Omental fat pad (tissue), 4 donors: ENCODE results near the gene PHLDA3. TPM values are rescaled to one million over a fixed set of nuclear protein-coding genes. Genes with fewer than 3 reads are reported as not detected.

ENCODE experiments used
- ATAC-seq: fragments of 150-250 bp; one replicate; pipeline ENCODE4 v1.9.1; 2016; ENCODE audit warnings: mild to moderate bottlenecking, moderate library complexity; ENCODE audit not compliant: low FRiP score
- DNase-seq: peaks from one replicate; pipeline ENCODE4 v3.0.0-alpha.2; 2019; ENCODE audit warnings: low spot score
- CTCF ChIP-seq, 3 donors: fragments of 450-650 bp; IDR thresholded peaks; one replicate each; pipeline ENCODE4 v1.5.1; 2016 to 2017; ENCODE audit warnings: antibody characterized with exemption in 3 of 3, mild to moderate bottlenecking in 3 of 3, moderate library complexity in 2 of 3
- total RNA-seq, 4 donors: library from RNA; depleted of rRNA; stranded (reverse); fragments of >200 nt; gene quantifications; one replicate each; pipeline ENCODE4 v1.1.0, GENCODE V29; 2016

Gene PHLDA3
- total RNA-seq, 4 donors from 2014 or later = 95.2 to 392 (median 148) TPM

DNA sequence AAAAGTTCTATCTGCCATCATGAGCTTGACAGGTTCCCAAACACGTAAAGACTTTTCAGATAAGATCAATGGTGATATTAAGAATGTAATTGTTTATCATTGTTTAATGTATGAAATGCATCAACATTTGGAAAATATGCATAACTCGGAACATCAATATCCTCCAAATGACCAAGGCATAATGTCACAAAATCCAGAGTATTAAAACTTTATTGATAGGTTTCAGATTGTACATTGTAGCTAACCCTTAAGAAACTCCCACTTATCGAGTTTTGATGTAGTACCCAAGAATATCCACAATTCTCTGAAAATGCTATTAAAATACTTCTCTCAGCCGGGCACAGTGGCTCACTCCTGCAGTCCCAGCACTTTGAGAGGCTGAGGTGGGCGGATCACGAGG lies 35.4 kb downstream of the PHLDA3 start:
- DNase-seq (no peak), ATAC-seq (no peak)
- no peak for TF ChIP-seq CTCF (IDR thresholded peaks at IDR 0.05)

GRCh38 chr1:201430776-201431175 lies 38.2 kb downstream of the PHLDA3 start:
- no peak for DNase-seq
- no peak for TF ChIP-seq CTCF (IDR thresholded peaks at IDR 0.05)
- no peak for ATAC-seq

DNA sequence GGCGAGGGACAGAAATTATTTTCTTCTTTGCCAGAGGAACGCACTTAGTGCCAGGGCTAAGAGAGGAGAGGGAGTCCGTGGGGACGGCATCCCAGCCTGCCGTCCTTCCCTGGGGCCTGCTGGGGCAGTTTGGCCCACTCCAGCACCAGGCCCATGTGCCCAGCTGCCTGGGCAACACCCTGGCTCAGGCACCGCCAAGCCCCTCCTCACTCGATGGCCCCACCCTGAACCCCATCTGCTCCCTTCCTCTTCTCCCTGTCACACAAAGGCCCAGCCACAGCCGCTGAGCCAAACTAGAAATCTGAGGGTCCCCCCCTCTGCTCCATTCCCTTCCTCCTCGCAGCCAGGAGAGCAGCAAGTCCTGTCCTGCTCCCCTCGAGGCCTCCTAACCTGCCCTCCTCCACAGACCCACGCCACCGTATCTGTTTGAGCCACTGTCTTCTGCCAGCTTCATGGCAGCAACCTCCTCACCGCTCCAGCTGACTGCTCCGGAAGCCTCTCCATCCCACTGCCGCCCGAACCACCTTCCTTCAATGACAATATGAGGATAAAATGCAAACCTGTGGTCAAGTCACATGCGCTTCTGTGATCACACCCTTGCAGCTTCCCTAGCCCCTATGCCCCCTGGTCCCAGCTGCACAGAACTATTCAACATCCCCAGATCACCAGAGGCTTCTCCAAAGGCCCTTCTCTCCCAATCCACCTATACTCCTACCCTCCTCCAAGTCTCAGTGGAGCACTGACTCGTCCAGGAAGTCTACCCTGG lies 39.1 kb downstream of the PHLDA3 start:
- ATAC-seq (no peak), DNase-seq (no peak)
- no peak for TF ChIP-seq CTCF (IDR thresholded peaks at IDR 0.05)

DNA sequence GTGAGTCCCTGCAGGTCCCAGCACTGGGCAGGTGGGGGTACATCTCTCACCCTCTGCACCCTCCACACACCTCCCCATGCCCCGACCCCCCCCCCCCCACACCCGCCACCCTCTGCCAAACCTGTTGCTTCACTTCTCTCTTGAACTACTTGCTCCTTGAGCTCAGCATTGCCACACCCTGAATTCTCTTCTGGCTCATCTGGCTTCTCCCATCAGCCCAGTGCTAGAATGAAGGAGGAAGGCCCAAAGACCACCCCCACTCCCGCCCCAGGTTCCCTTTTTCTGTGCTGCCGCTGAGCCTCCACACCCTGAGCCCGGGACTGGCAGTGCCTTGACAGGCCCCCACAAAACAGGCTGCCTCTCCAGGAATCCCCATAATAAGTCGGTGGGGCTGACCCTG lies 41.0 kb downstream of the PHLDA3 start:
- ATAC-seq (no peak), DNase-seq (no peak)
- TF ChIP-seq CTCF (IDR thresholded peaks at IDR 0.05) = no peak

- no peak for DNase-seq
- ATAC-seq = no peak
- TF ChIP-seq CTCF (IDR thresholded peaks at IDR 0.05) = no peak
Observed at GRCh38 chr1:201426479-201427310, 42.3 kb downstream of the PHLDA3 start.

GRCh38 chr1:201424146-201424545 lies 44.8 kb downstream of the PHLDA3 start:
- no peak for TF ChIP-seq CTCF (IDR thresholded peaks at IDR 0.05)
- DNase-seq (no peak), ATAC-seq (no peak)
